Melanocyte of skin (primary cell): ENCODE measurements around the gene ISOC1. TPM values are rescaled to one million over a fixed set of nuclear protein-coding genes. Genes with fewer than 3 reads are reported as not detected.

Experiments used
- small RNA-seq, 2 donors: library from RNA; depleted of rRNA; stranded (forward); fragments of <200 nt; gene quantifications; one replicate each; pipeline ENCODE3, GENCODE V24; 2012
- total RNA-seq, 2 donors: library from RNA; depleted of rRNA; stranded (reverse); fragments of >200 nt; gene quantifications; 2 replicates each; pipeline ENCODE4 v1.2.3, GENCODE V29; 2012

ISOC1 gene
- total RNA-seq: 10 to 100 TPM in 1 of 2 donors, 1 to 10 TPM in 1; 6.5 to 12.0 TPM

DNA sequence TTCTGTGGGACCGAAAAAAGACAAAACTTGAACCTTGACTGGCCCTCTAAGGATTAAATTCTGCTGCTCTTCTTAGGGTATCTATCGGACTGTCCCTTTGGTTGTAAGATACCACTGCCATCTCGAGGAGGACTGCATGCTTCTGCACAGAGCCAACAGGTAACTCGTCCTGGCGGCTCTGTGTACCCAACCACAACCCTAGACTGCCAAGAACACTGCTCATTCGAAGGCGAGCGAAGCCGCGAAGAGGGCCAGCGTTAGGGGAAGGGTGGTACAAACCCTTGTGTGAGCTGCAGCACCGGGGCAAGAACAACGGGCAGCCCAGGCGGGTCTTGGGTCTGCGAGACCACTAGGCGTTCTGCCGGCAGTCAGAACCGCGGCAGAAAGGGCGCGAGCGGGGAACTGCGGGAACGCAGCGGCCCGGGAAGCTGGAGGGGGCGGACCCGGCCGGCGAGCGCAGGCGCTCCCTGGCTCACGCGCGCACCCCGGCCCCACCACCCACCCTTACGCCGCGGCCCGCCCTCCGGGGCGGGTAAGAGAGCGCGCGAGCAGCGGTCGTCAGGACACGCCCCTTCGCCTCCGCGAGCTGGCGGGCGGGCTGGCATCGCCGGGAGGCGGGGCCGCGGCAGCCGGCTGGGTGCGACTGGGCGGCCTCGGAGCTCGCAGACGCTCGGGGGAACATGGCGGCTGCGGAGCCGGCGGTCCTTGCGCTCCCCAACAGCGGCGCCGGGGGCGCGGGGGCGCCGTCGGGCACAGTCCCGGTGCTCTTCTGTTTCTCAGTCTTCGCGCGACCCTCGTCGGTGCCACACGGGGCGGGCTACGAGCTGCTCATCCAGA lies at the start of gene ISOC1:
TSS of gene ISOC1 (plus strand) at position 663 of the 837 bp plus-strand sequence. CDS start at position 681, 18 bp downstream.

Small RNA genes within 50 kb of the gene (small RNA-seq; reads per million reads assigned to genes)
- 0 reads per million in 2 donors for gene MIR4633

Other genes with a start within 250 kb of the ISOC1 start
- under 1 TPM in 1 of 2 donors, not detected in 1; under 0.01 TPM for gene SLC27A6, start 129.3 kb upstream of the ISOC1 start, total RNA-seq